Smooth muscle cell (in vitro differentiated cells): Measurements from ENCODE around the gene OPCML. TPM values are rescaled to one million over a fixed set of nuclear protein-coding genes. Genes with fewer than 3 reads are reported as not detected.

Source experiments
- DNase-seq: peaks from one replicate; lab custom pipeline; 2025; ENCODE audit not compliant: unreplicated experiment; lab: John Stamatoyannopoulos, UW
- H2AFZ ChIP-seq: fragments of 200-600 bp; sonication (generic); 2 replicates; pipeline ENCODE4 v1.6.0; 2016; ENCODE audit warnings: antibody characterized with exemption, low read depth, mild to moderate bottlenecking
- H3F3A ChIP-seq: fragments of 200-600 bp; sonication (generic); 2 replicates; pipeline ENCODE4 v1.6.0; 2017; ENCODE audit warnings: antibody characterized with exemption, low read depth
- H3K27ac ChIP-seq: fragments of 200-600 bp; sonication (generic); 2 replicates; pipeline ENCODE4 v1.5.1; 2016; ENCODE audit warnings: low read depth, mild to moderate bottlenecking
- H3K27me3 ChIP-seq: fragments of 200-600 bp; sonication (generic); 2 replicates; pipeline ENCODE4 v1.6.1; 2016; ENCODE audit warnings: low read depth, mild to moderate bottlenecking
- H3K36me3 ChIP-seq: fragments of 200-600 bp; sonication (generic); 2 replicates; pipeline ENCODE4 v1.5.1; 2016; ENCODE audit warnings: low read depth
- H3K4me1 ChIP-seq: fragments of 200-600 bp; sonication (generic); 2 replicates; pipeline ENCODE4 v1.5.1; 2016; ENCODE audit warnings: low read depth
- H3K4me2 ChIP-seq: fragments of 200-600 bp; sonication (generic); 2 replicates; pipeline ENCODE4 v1.6.0; 2016; ENCODE audit warnings: mild to moderate bottlenecking
- H3K4me3 ChIP-seq: fragments of 200-600 bp; sonication (generic); 2 replicates; pipeline ENCODE4 v1.5.1; 2016; ENCODE audit warnings: mild to moderate bottlenecking
- H3K79me2 ChIP-seq: fragments of 200-600 bp; sonication (generic); 2 replicates; pipeline ENCODE4 v1.6.0; 2016; ENCODE audit warnings: low read depth, mild to moderate bottlenecking
- H3K9ac ChIP-seq: fragments of 200-600 bp; sonication (generic); 2 replicates; pipeline ENCODE4 v1.6.0; 2016; ENCODE audit warnings: low read depth
- H3K9me3 ChIP-seq: fragments of 200-600 bp; sonication (generic); replicated peaks from 2 replicates; pipeline ENCODE4 v1.5.1; 2016; ENCODE audit warnings: low read depth
- H4K20me1 ChIP-seq: fragments of 200-600 bp; sonication (generic); 2 replicates; pipeline ENCODE4 v1.6.0; 2016; ENCODE audit warnings: low read depth
- CTCF ChIP-seq: fragments of 200-600 bp; sonication (generic); IDR thresholded peaks from 2 replicates; pipeline ENCODE4 v1.5.1; 2017; ENCODE audit warnings: borderline replicate concordance, mild to moderate bottlenecking, antibody characterized with exemption; ENCODE audit not compliant: insufficient read depth, poor library complexity, severe bottlenecking
- WGBS: methylation state at CpG from one replicate; pipeline ENCODE4 v1.1.7; 2016; ENCODE audit warnings: low lambda C conversion rate; 5-methylcytosine and 5-hydroxymethylcytosine counted together
- polyA plus RNA-seq: library from polyadenylated mRNA; unstranded; fragments of >200 nt; fragmentation: Nextera tagmentation; extraction: Ambion mirVana; gene quantifications from 2 replicates; pipeline ENCODE4 v1.2.1, GENCODE V29; 2016
- total RNA-seq: library from RNA; depleted of rRNA; stranded (reverse); fragments of >200 nt; gene quantifications from 2 replicates; pipeline ENCODE4 v1.2.3, GENCODE V29; 2014

The OPCML gene
- total and polyA plus RNA-seq, 2 experiments from 2014 or later, result 0.42 to 0.58 TPM

- no peak overlapping the region for H3K9ac ChIP-seq
Observed at GRCh38 chr11:133041181-133041580, 491.1 kb downstream of the OPCML start.

GRCh38 chr11:133040289-133040900, 491.9 kb downstream of the OPCML start:
- Histone ChIP-seq H3K27me3 (peaks cover 53% of the 10 kb centered on the region), H3K4me2 (peak overlapping the region; percentile 58), H3K4me1 (no peaks in the 10 kb centered on the region), H2AFZ (no peak overlapping the region), H3K36me3 (no peaks in the 10 kb centered on the region), H3K27ac (no peak overlapping the region), H3K79me2 (no peaks in the 10 kb centered on the region), H3F3A (no peaks in the 10 kb centered on the region), H3K9ac (no peak overlapping the region), H4K20me1 (no peaks in the 10 kb centered on the region), H3K4me3 (no peak overlapping the region), H3K9me3 (no peaks in the 10 kb centered on the region)
- 31% methylated on average over 8 of the region's 8 CpGs for WGBS
- DNase-seq, result no peak
- no peak for TF ChIP-seq CTCF

More at GRCh38 chr11:133041181-133041580, 491.1 kb downstream of the OPCML start:
- no peak for DNase-seq
- peaks cover 56% of the 10 kb centered on the region for H3K27me3 ChIP-seq
- H3F3A ChIP-seq, result no peaks in the 10 kb centered on the region
- no peak for TF ChIP-seq CTCF
- no peaks in the 10 kb centered on the region for H3K79me2 ChIP-seq
- no peaks in the 10 kb centered on the region for H3K4me1 ChIP-seq
- no peak overlapping the region for H3K4me2 ChIP-seq
- no peaks in the 10 kb centered on the region for H4K20me1 ChIP-seq
- H3K4me3 ChIP-seq, result no peak overlapping the region
- H2AFZ ChIP-seq, result no peak overlapping the region
- H3K36me3 ChIP-seq, result no peaks in the 10 kb centered on the region
- H3K9me3 ChIP-seq, result no peaks in the 10 kb centered on the region
- H3K27ac ChIP-seq, result no peak overlapping the region
- 86% methylated on average over 4 of the region's 4 CpGs for WGBS

GRCh38 chr11:133038850-133039249, 493.5 kb downstream of the OPCML start:
- Histone ChIP-seq H3K9me3 (no peaks in the 10 kb centered on the region), H3K4me2 (no peak overlapping the region), H3K36me3 (no peaks in the 10 kb centered on the region), H3K4me3 (no peak overlapping the region), H3F3A (no peaks in the 10 kb centered on the region), H3K27ac (no peak overlapping the region), H3K79me2 (no peaks in the 10 kb centered on the region), H4K20me1 (no peaks in the 10 kb centered on the region), H3K4me1 (no peaks in the 10 kb centered on the region), H3K27me3 (peaks cover 43% of the 10 kb centered on the region), H3K9ac (no peak overlapping the region), H2AFZ (no peak overlapping the region)
- no peak for TF ChIP-seq CTCF
- DNase-seq, result no peak
- WGBS, result 48% methylated on average over 4 of the region's 4 CpGs

GRCh38 chr11:133034929-133035328, 497.4 kb downstream of the OPCML start:
- H3K27me3 ChIP-seq, result peaks cover 38% of the 10 kb centered on the region
- no peak overlapping the region for H3K4me3 ChIP-seq
- TF ChIP-seq CTCF, result no peak
- no peaks in the 10 kb centered on the region for H4K20me1 ChIP-seq
- H3K27ac ChIP-seq, result no peak overlapping the region
- no peak overlapping the region for H2AFZ ChIP-seq
- H3F3A ChIP-seq, result no peaks in the 10 kb centered on the region
- H3K9me3 ChIP-seq, result no peaks in the 10 kb centered on the region
- no peak overlapping the region for H3K4me2 ChIP-seq
- no peak overlapping the region for H3K9ac ChIP-seq
- 82% methylated on average over 7 of the region's 7 CpGs for WGBS
- H3K4me1 ChIP-seq, result no peaks in the 10 kb centered on the region
- no peak for DNase-seq
- H3K79me2 ChIP-seq, result no peaks in the 10 kb centered on the region
- no peaks in the 10 kb centered on the region for H3K36me3 ChIP-seq
